Measurements from ENCODE around the gene HS3ST5. TPM values are rescaled to one million over a fixed set of nuclear protein-coding genes. Genes with fewer than 3 reads are reported as not detected.

The HS3ST5 gene
- total RNA-seq, 1 experiment from 2014 or later = 0.29 TPM

GRCh38 chr6:114249522-114249921 lies 93.3 kb downstream of the HS3ST5 start:
- no peak for DNase-seq
- no peaks in the 10 kb centered on the region for H3K4me1 ChIP-seq
- CTCF ChIA-PET = no interaction called here
- no peak overlapping the region for H3K4me3 Mint-ChIP-seq (ENCODE audit: unreplicated experiment)
- BruUV-seq (replicated peaks) = no TSS peak
- intact Hi-C loops (cut with micrococcal nuclease; ENCODE audit: unreplicated experiment) = no loop called here
- H3K4me1 Mint-ChIP-seq (ENCODE audit: low read depth, unreplicated experiment) = no peaks in the 10 kb centered on the region
- no peaks in the 10 kb centered on the region for H3K36me3 Mint-ChIP-seq (ENCODE audit: insufficient read depth, unreplicated experiment)
- no peak overlapping the region for H3K4me3 ChIP-seq (ENCODE audit: low read depth, low read length)
- H3K27me3 ChIP-seq (replicated peaks; ENCODE audit: control insufficient read depth, insufficient read depth, low read length) = no peaks in the 10 kb centered on the region
- no peaks in the 10 kb centered on the region for H3K27me3 Mint-ChIP-seq (ENCODE audit: insufficient read depth, unreplicated experiment)
- H3K36me3 ChIP-seq (ENCODE audit: control insufficient read depth, insufficient read depth, low read length) = no peaks in the 10 kb centered on the region
- no peak overlapping the region for H3K27ac Mint-ChIP-seq (ENCODE audit: unreplicated experiment)
- H3K9me3 ChIP-seq = no peaks in the 10 kb centered on the region
- POLR2A ChIA-PET = no interaction called here
- peaks cover 10% of the 10 kb centered on the region for H3K9me3 Mint-ChIP-seq (ENCODE audit: unreplicated experiment)
- TF ChIP-seq, protein P1, sequence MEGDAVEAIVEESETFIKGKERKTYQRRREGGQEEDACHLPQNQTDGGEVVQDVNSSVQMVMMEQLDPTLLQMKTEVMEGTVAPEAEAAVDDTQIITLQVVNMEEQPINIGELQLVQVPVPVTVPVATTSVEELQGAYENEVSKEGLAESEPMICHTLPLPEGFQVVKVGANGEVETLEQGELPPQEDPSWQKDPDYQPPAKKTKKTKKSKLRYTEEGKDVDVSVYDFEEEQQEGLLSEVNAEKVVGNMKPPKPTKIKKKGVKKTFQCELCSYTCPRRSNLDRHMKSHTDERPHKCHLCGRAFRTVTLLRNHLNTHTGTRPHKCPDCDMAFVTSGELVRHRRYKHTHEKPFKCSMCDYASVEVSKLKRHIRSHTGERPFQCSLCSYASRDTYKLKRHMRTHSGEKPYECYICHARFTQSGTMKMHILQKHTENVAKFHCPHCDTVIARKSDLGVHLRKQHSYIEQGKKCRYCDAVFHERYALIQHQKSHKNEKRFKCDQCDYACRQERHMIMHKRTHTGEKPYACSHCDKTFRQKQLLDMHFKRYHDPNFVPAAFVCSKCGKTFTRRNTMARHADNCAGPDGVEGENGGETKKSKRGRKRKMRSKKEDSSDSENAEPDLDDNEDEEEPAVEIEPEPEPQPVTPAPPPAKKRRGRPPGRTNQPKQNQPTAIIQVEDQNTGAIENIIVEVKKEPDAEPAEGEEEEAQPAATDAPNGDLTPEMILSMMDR (IDR thresholded peaks at IDR 0.05; ENCODE audit: insufficient read depth in 1 of 2, low read depth in 1 of 2, low read length in 1 of 2, severe bottlenecking in 1 of 2, unreplicated experiment in 1 of 2) = no peak

DNA sequence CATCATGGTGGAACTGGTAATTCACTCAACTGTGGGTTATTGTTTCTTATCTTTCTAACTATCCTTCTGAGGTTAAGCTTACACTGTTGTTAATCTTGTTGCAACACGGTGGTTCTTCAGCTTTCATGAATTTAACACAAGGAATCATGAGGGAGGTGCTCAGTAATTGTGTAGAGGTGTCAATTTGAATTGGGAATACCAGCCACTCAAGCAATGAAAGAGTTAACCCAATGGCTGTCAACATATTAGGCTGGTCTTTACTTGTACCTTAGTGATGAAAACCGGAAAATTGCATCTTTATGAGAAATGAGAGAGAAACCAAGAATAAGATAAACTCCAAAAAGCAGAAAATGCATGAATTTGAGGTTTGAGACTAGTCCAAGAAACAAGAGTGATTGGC lies 95.7 kb downstream of the HS3ST5 start:
- BruUV-seq (replicated peaks) = no TSS peak
- Mint-ChIP-seq H3K36me3 (ENCODE audit: insufficient read depth, unreplicated experiment) (no peaks in the 10 kb centered on the region), H3K27me3 (ENCODE audit: insufficient read depth, unreplicated experiment) (no peaks in the 10 kb centered on the region), H3K4me3 (ENCODE audit: unreplicated experiment) (no peak overlapping the region), H3K4me1 (ENCODE audit: low read depth, unreplicated experiment) (no peaks in the 10 kb centered on the region), H3K27ac (ENCODE audit: unreplicated experiment) (no peak overlapping the region), H3K9me3 (ENCODE audit: unreplicated experiment) (no peaks in the 10 kb centered on the region)
- DNase-seq = no peak
- CTCF ChIA-PET = no interaction called here
- Histone ChIP-seq H3K4me1 (no peaks in the 10 kb centered on the region), H3K4me3 (ENCODE audit: low read depth, low read length) (no peak overlapping the region), H3K27me3 (replicated peaks; ENCODE audit: control insufficient read depth, insufficient read depth, low read length) (no peaks in the 10 kb centered on the region), H3K36me3 (ENCODE audit: control insufficient read depth, insufficient read depth, low read length) (no peaks in the 10 kb centered on the region), H3K9me3 (no peaks in the 10 kb centered on the region)
- POLR2A ChIA-PET = no interaction called here
- TF ChIP-seq, protein P1 (IDR thresholded peaks at IDR 0.05; ENCODE audit: insufficient read depth in 1 of 2, low read depth in 1 of 2, low read length in 1 of 2, severe bottlenecking in 1 of 2, unreplicated experiment in 1 of 2) = no peak
- intact Hi-C loops (cut with micrococcal nuclease; ENCODE audit: unreplicated experiment) = no loop called here

DNA sequence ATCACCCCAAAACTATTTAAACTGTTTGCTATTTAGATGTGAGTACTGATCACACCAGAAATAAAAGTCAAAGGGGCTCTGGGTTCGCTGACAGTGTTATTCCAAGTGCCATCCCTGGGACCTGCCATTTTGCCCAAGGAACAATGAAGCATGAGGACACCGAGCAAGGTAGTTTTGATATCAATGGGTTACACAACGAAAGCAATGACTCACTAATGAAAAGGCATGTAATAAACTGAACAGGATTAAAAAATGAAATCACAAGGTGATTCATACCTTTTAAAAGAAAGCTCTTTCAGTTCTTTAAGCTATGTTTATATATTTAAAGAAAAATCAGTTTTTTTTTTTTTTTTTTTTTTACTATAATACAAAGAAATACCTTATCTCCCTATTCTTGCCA lies 102.0 kb downstream of the HS3ST5 start:
- POLR2A ChIA-PET = no interaction called here
- H3K4me1 ChIP-seq = no peaks in the 10 kb centered on the region
- H3K27me3 ChIP-seq (replicated peaks; ENCODE audit: control insufficient read depth, insufficient read depth, low read length) = no peaks in the 10 kb centered on the region
- intact Hi-C loops (cut with micrococcal nuclease; ENCODE audit: unreplicated experiment) = no loop called here
- no TSS peak for BruUV-seq (replicated peaks)
- Mint-ChIP-seq H3K4me3 (ENCODE audit: unreplicated experiment) (no peak overlapping the region), H3K4me1 (ENCODE audit: low read depth, unreplicated experiment) (no peaks in the 10 kb centered on the region), H3K27ac (ENCODE audit: unreplicated experiment) (no peak overlapping the region), H3K27me3 (ENCODE audit: insufficient read depth, unreplicated experiment) (no peaks in the 10 kb centered on the region), H3K36me3 (ENCODE audit: insufficient read depth, unreplicated experiment) (no peaks in the 10 kb centered on the region), H3K9me3 (ENCODE audit: unreplicated experiment) (no peaks in the 10 kb centered on the region)
- TF ChIP-seq, protein P1 (IDR thresholded peaks at IDR 0.05; ENCODE audit: insufficient read depth in 1 of 2, low read depth in 1 of 2, low read length in 1 of 2, severe bottlenecking in 1 of 2, unreplicated experiment in 1 of 2) = no peak
- H3K4me3 ChIP-seq (ENCODE audit: low read depth, low read length) = no peak overlapping the region
- CTCF ChIA-PET = no interaction called here
- no peaks in the 10 kb centered on the region for H3K36me3 ChIP-seq (ENCODE audit: control insufficient read depth, insufficient read depth, low read length)
- no peak for DNase-seq
- no peaks in the 10 kb centered on the region for H3K9me3 ChIP-seq
